ENCODE measurements around the gene FGFR1OP2.

DNA sequence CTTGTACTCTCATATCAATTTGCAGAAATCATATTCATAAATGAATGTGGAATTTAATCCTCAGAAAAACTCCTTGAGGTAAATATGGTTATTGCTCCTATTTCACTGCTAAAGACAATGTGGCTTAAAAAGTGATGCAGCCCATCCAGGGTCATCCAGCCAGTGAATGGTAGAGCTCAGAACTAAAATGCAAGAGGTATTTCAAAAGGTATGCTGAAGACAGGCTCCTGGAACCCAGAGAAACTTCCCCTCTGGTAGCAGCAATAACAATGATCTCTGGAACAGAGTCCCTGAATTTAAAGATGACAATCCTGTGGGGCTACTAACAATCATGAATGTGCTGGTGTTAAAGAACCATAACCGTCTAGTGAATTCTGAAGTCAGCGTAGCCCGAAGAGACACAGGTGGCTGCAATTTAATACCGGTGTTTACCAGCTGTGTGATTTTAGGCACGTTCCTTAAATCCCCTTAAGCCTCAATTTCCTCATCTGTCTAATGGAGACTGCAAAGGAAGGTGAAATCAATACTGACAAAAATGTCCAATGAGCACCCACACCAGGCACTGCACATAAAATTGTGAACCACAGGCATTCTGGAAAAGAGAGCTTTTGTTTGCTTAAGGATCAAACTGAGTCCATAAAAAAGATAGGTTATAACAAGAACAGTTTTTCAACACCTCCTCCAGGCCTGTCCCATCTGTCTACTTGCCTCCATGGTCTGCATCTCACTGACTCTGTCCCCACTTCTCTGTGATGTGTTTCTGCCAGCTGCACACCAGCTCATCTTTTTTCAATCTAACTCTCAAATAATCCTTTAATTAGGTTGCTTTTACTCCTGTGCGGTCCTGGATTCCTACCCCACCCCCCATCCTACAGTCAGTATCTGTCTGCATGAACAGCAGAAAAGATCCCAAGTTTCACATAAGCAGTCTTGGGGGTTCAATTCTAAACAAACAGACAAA lies 65.4 kb downstream of the FGFR1OP2 start:
- TF ChIP-seq CTCF (IDR thresholded peaks at IDR 0.05) (no peak), POLR2A (IDR thresholded peaks at IDR 0.05) (no peak), POLR2AphosphoS5 (IDR thresholded peaks at IDR 0.05; ENCODE audit: insufficient read depth in 1 of 2, low read depth in 1 of 2) (no peak)

All from vagina (tissue), 2 donors.